Mucosa of rectum (tissue), 2 donors: ENCODE data around the gene RAB15.

Experiments
- H3K27ac ChIP-seq, 2 donors: one replicate each; pipeline ENCODE4 v1.7.0; 2013; ENCODE audit warnings: inconsistent platforms in 2 of 2, low read depth in 2 of 2, low read length in 2 of 2
- H3K27me3 ChIP-seq, 2 donors: one replicate each; pipeline ENCODE4 v1.7.0; 2013; ENCODE audit warnings: low read length in 2 of 2; ENCODE audit not compliant: control insufficient read depth in 2 of 2, insufficient read depth in 2 of 2
- H3K36me3 ChIP-seq, 2 donors: one replicate each; pipeline ENCODE4 v1.7.0; 2013; ENCODE audit warnings: low read length in 2 of 2; ENCODE audit not compliant: control insufficient read depth in 2 of 2, insufficient read depth in 2 of 2
- H3K4me1 ChIP-seq, 2 donors: one replicate each; pipeline ENCODE4 v1.7.0; 2013; ENCODE audit warnings: low read length in 2 of 2, mild to moderate bottlenecking in 1 of 2; ENCODE audit not compliant: control insufficient read depth in 2 of 2, insufficient read depth in 2 of 2
- H3K4me3 ChIP-seq, 2 donors: one replicate each; pipeline ENCODE4 v1.7.0; 2013; ENCODE audit warnings: low read length in 2 of 2
- H3K9ac ChIP-seq, 2 donors: one replicate each; pipeline ENCODE4 v1.7.0; 2013; ENCODE audit warnings: low read length in 2 of 2, low read depth in 1 of 2, mild to moderate bottlenecking in 1 of 2
- H3K9me3 ChIP-seq, 2 donors: one replicate each; pipeline ENCODE4 v1.7.0; 2013; ENCODE audit warnings: low read length in 2 of 2; ENCODE audit not compliant: control insufficient read depth in 2 of 2
- donor health status: healthy.
- donor health status: Normal muscosa, but diverticular disease.

RAB15 gene

GRCh38 chr14:64958201-64958600 is 13.9 kb downstream of the RAB15 start:
- H3K27me3 ChIP-seq, result no peaks in the 10 kb centered on the region
- H3K4me3 ChIP-seq, result no peak overlapping the region
- peaks cover 0 to 5% of the 10 kb centered on the region in 2 donors for H3K4me1 ChIP-seq
- H3K36me3 ChIP-seq, result peaks cover 3 to 8% of the 10 kb centered on the region in 2 donors
- H3K9me3 ChIP-seq, result no peaks in the 10 kb centered on the region
- H3K9ac ChIP-seq, result no peak overlapping the region
- no peak overlapping the region for H3K27ac ChIP-seq

- Histone ChIP-seq H3K9ac (no peak overlapping the region), H3K27ac (no peak overlapping the region)
These were observed 15.3 kb downstream of the RAB15 start for GRCh38 chr14:64956697-64957406.

GRCh38 chr14:64955297-64955696 is 16.8 kb downstream of the RAB15 start:
- Histone ChIP-seq H3K9ac (no peak overlapping the region), H3K36me3 (peaks cover 3 to 8% of the 10 kb centered on the region in 2 donors), H3K27ac (no peak overlapping the region), H3K4me1 (no peaks in the 10 kb centered on the region), H3K9me3 (no peaks in the 10 kb centered on the region), H3K4me3 (no peak overlapping the region), H3K27me3 (no peaks in the 10 kb centered on the region)

More at GRCh38 chr14:64956697-64957406, 15.3 kb downstream of the RAB15 start:
- Histone ChIP-seq H3K27me3 (no peaks in the 10 kb centered on the region), H3K4me3 (no peak overlapping the region), H3K9me3 (no peaks in the 10 kb centered on the region), H3K4me1 (peaks cover 0 to 5% of the 10 kb centered on the region in 2 donors), H3K36me3 (peaks cover 0 to 8% of the 10 kb centered on the region in 2 donors)

GRCh38 chr14:64954491-64955240 is 17.5 kb downstream of the RAB15 start:
- Histone ChIP-seq H3K4me1 (no peaks in the 10 kb centered on the region), H3K4me3 (no peak overlapping the region), H3K9ac (no peak overlapping the region), H3K9me3 (no peaks in the 10 kb centered on the region), H3K27me3 (no peaks in the 10 kb centered on the region), H3K27ac (no peak overlapping the region), H3K36me3 (peaks cover 3 to 8% of the 10 kb centered on the region in 2 donors)

- H3K4me1 ChIP-seq, result no peaks in the 10 kb centered on the region
- peaks cover 4 to 6% of the 10 kb centered on the region in 2 donors for H3K36me3 ChIP-seq
- H3K27ac ChIP-seq, result no peak overlapping the region
- H3K9me3 ChIP-seq, result no peaks in the 10 kb centered on the region
- no peak overlapping the region for H3K9ac ChIP-seq
- no peaks in the 10 kb centered on the region for H3K27me3 ChIP-seq
- H3K4me3 ChIP-seq, result no peak overlapping the region
These were observed 18.5 kb downstream of the RAB15 start for GRCh38 chr14:64953661-64954060.

GRCh38 chr14:64953310-64953654 is 18.9 kb downstream of the RAB15 start:
- Histone ChIP-seq H3K9ac (no peak overlapping the region), H3K9me3 (no peaks in the 10 kb centered on the region), H3K4me3 (no peak overlapping the region), H3K27me3 (no peaks in the 10 kb centered on the region), H3K36me3 (peaks cover 4 to 10% of the 10 kb centered on the region in 2 donors), H3K27ac (no peak overlapping the region), H3K4me1 (no peaks in the 10 kb centered on the region)

GRCh38 chr14:64952598-64953309 is 19.4 kb downstream of the RAB15 start:
- Histone ChIP-seq H3K27ac (no peak overlapping the region), H3K4me3 (no peak overlapping the region)

GRCh38 chr14:64951724-64952123 is 20.4 kb downstream of the RAB15 start:
- Histone ChIP-seq H3K9ac (no peak overlapping the region), H3K9me3 (no peaks in the 10 kb centered on the region), H3K27ac (no peak overlapping the region), H3K27me3 (no peaks in the 10 kb centered on the region), H3K36me3 (peaks cover 4 to 17% of the 10 kb centered on the region in 2 donors), H3K4me3 (no peak overlapping the region), H3K4me1 (no peaks in the 10 kb centered on the region)

More at GRCh38 chr14:64952598-64953309, 19.4 kb downstream of the RAB15 start:
- Histone ChIP-seq H3K9ac (no peak overlapping the region), H3K4me1 (no peaks in the 10 kb centered on the region), H3K9me3 (no peaks in the 10 kb centered on the region), H3K27me3 (no peaks in the 10 kb centered on the region), H3K36me3 (peaks cover 4 to 14% of the 10 kb centered on the region in 2 donors)

- Histone ChIP-seq H3K27me3 (no peaks in the 10 kb centered on the region), H3K4me3 (no peak overlapping the region), H3K4me1 (no peaks in the 10 kb centered on the region), H3K9ac (no peak overlapping the region), H3K36me3 (peaks cover 5 to 17% of the 10 kb centered on the region in 2 donors), H3K9me3 (no peaks in the 10 kb centered on the region), H3K27ac (no peak overlapping the region)
These were observed 20.8 kb downstream of the RAB15 start for GRCh38 chr14:64951291-64951690.

- no peaks in the 10 kb centered on the region for H3K4me1 ChIP-seq
- no peaks in the 10 kb centered on the region for H3K27me3 ChIP-seq
- H3K27ac ChIP-seq, result no peak overlapping the region
- H3K36me3 ChIP-seq, result peaks cover 8 to 17% of the 10 kb centered on the region in 2 donors
- H3K4me3 ChIP-seq, result no peak overlapping the region
- no peaks in the 10 kb centered on the region for H3K9me3 ChIP-seq
- H3K9ac ChIP-seq, result no peak overlapping the region
These were observed 21.2 kb downstream of the RAB15 start for GRCh38 chr14:64950889-64951288.
